HepG2 (cell line): ENCODE measurements around the gene CEP135. TPM values are rescaled to one million over a fixed set of nuclear protein-coding genes. Genes with fewer than 3 reads are reported as not detected.

Experiments used
- ATF4 ChIP-seq, 2 experiments: fragments of 450-650 bp in 1 of 2; sonication (generic) in 1 of 2; formaldehyde crosslinking; IDR thresholded peaks; 2 replicates each; pipeline versions ENCODE4 v1.5.0 to v1.8.0; 2020 to 2022; ENCODE audit warnings: mild to moderate bottlenecking in 1 of 2, missing genetic modification reagents in 1 of 2
- ATF7 ChIP-seq, 2 experiments: fragments of 450-650 bp in 1 of 2; sonication (generic) in 1 of 2; formaldehyde crosslinking in 1 of 2; IDR thresholded peaks; 2 replicates each; pipeline versions ENCODE4 v1.4.0 to v1.6.1; 2016 to 2020; ENCODE audit warnings: antibody characterized with exemption in 1 of 2, mild to moderate bottlenecking in 1 of 2, missing genetic modification reagents in 1 of 2
- GABPA ChIP-seq, 2 experiments: IDR thresholded peaks; 2 replicates each; pipeline ENCODE4 v1.6.1; 2011 to 2016; ENCODE audit warnings: low read depth in 2 of 2, low read length in 1 of 2, missing biosample characterization in 1 of 2, missing genetic modification characterization in 1 of 2
- HNRNPLL ChIP-seq: fragments of 200-400 bp; formaldehyde crosslinking; IDR thresholded peaks from 2 replicates; pipeline ENCODE4 v1.6.1; 2017; ENCODE audit warnings: mild to moderate bottlenecking, low read depth, low read length; ENCODE audit not compliant: poor library complexity, severe bottlenecking
- NBN ChIP-seq: fragments of 450-650 bp; conservative IDR thresholded peaks from 2 replicates; pipeline ENCODE4 v1.6.1; 2017
- PAX8 ChIP-seq: sonication (generic); formaldehyde crosslinking; IDR thresholded peaks from 2 replicates; pipeline ENCODE4 v1.8.0; 2022; ENCODE audit warnings: mild to moderate bottlenecking, missing genetic modification reagents, borderline replicate concordance
- POGK ChIP-seq: sonication (generic); formaldehyde crosslinking; conservative IDR thresholded peaks from 2 replicates; pipeline ENCODE4 v1.8.0; 2022; ENCODE audit warnings: mild to moderate bottlenecking, moderate library complexity, missing genetic modification reagents
- RERE ChIP-seq: IDR thresholded peaks from 2 replicates; pipeline ENCODE4 v1.6.1; 2016; ENCODE audit warnings: low read depth, missing genetic modification reagents, missing compliant biosample characterization
- SYNCRIP ChIP-seq: fragments of 200-400 bp; formaldehyde crosslinking; IDR thresholded peaks from 2 replicates; pipeline ENCODE4 v1.6.1; 2018; ENCODE audit warnings: mild to moderate bottlenecking, low read depth, low read length; ENCODE audit not compliant: insufficient read depth
- TOE1 ChIP-seq: sonication (generic); formaldehyde crosslinking; IDR thresholded peaks from 2 replicates; pipeline ENCODE4 v1.4.0; 2020; ENCODE audit warnings: mild to moderate bottlenecking, missing genetic modification reagents
- UBTF ChIP-seq: sonication (generic); formaldehyde crosslinking; IDR thresholded peaks from 2 replicates; pipeline ENCODE4 v1.4.0; 2020; ENCODE audit warnings: mild to moderate bottlenecking, missing genetic modification reagents
- ZNF224 ChIP-seq: sonication (generic); formaldehyde crosslinking; IDR thresholded peaks from 2 replicates; pipeline ENCODE4 v1.5.0; 2020; ENCODE audit warnings: mild to moderate bottlenecking, missing genetic modification reagents
- ZNF264 ChIP-seq: sonication (generic); formaldehyde crosslinking; IDR thresholded peaks from 2 replicates; pipeline ENCODE4 v1.4.0; 2020; ENCODE audit warnings: missing genetic modification reagents
- ZNF431 ChIP-seq: sonication (generic); formaldehyde crosslinking; IDR thresholded peaks from 2 replicates; pipeline ENCODE4 v1.9.0; 2022; ENCODE audit warnings: missing genetic modification reagents, low read depth, mild to moderate bottlenecking, borderline replicate concordance
- ZNF549 ChIP-seq: sonication (generic); formaldehyde crosslinking; IDR thresholded peaks from 2 replicates; pipeline ENCODE4 v1.5.0; 2020; ENCODE audit warnings: missing genetic modification reagents
- ZNF570 ChIP-seq: sonication (generic); formaldehyde crosslinking; IDR thresholded peaks from 2 replicates; pipeline ENCODE4 v1.4.0; 2020; ENCODE audit warnings: mild to moderate bottlenecking, missing genetic modification reagents, borderline replicate concordance
- ZNF724P ChIP-seq: sonication (generic); formaldehyde crosslinking; IDR thresholded peaks from 2 replicates; pipeline ENCODE4 v1.8.0; 2022; ENCODE audit warnings: missing genetic modification reagents, borderline replicate concordance
- polyA plus RNA-seq, 8 experiments: library from polyadenylated mRNA; depleted of rRNA in 3 of 8; stranded (reverse) in 7 of 8; unstranded in 1 of 8; fragments of >200 nt; fragmentation: Illumina TruSeq in 4 of 8; extraction: Trizol in 4 of 8; gene quantifications; 2 replicates each; pipeline versions ENCODE4 v1.2.1 to v1.2.3, GENCODE V29; 2011 to 2016; ENCODE audit warnings: low read depth in 4 of 8, missing spikeins in 1 of 8, mixed read lengths in 1 of 8; ENCODE audit not compliant: insufficient read depth in 1 of 8
- total RNA-seq, 5 experiments: library from RNA; depleted of rRNA; stranded (reverse); fragments of >200 nt; fragmentation: Illumina TruSeq; extraction: Trizol; gene quantifications; 2 replicates each; pipeline ENCODE4 v1.2.3, GENCODE V29; 2016; ENCODE audit warnings: low read depth in 1 of 5

Gene CEP135
- total and polyA plus RNA-seq, 2 of the 13 experiments (the other 11 are each of a cell fraction or from before 2014, with no cell fraction given): 1.7 to 8.8 TPM

- TF ChIP-seq RERE (CRISPR knock-in tag): 0 out of 2 replicates have a peak, but pooled peaks have one; percentile 13
- TF ChIP-seq HNRNPLL: peak; percentile 96
- TF ChIP-seq ZNF431 (CRISPR knock-in tag): peak; percentile 69
- TF ChIP-seq ZNF224: no peak; the same call in 1 of the 2 replicates
- TF ChIP-seq ZNF549 (CRISPR knock-in tag): peak; percentile 62; the same call in 1 of the 2 replicates
- no peak for TF ChIP-seq SYNCRIP
- no peak; the same call in 1 of the 2 replicates for TF ChIP-seq ZNF724P
- peak; percentile 92 for TF ChIP-seq POGK (CRISPR knock-in tag)
- peak; percentile 99 for TF ChIP-seq UBTF
- TF ChIP-seq GABPA (IDR thresholded peaks at IDR 0.05; ENCODE audit: low read depth, low read length): peak; percentile 44
- peak; percentile 35; the same call in 1 of the 2 replicates for TF ChIP-seq GABPA (CRISPR knock-in tag; IDR thresholded peaks at IDR 0.05; ENCODE audit: low read depth)
- no peak for TF ChIP-seq NBN
- TF ChIP-seq PAX8 (CRISPR knock-in tag): no peak
- no peak for TF ChIP-seq ZNF570 (CRISPR knock-in tag)
- peak; percentile 37; the same call in 1 of the 2 replicates for TF ChIP-seq TOE1
- TF ChIP-seq ZNF264 (CRISPR knock-in tag): peak; percentile 97
- no peak for TF ChIP-seq ATF7 (IDR thresholded peaks at IDR 0.05)
- TF ChIP-seq ATF7 (CRISPR knock-in tag; IDR thresholded peaks at IDR 0.05): no peak
- TF ChIP-seq ATF4 (CRISPR knock-in tag; IDR thresholded peaks at IDR 0.05): peak in 1 of 2 experiments; percentile 80; a peak in 2 of 4 replicates
Measured at GRCh38 chr4:55948726-55949481, at the start of gene CEP135 (continued).
